Bronchial epithelial cell (primary cell): ENCODE results near the gene MEIS1. TPM values are rescaled to one million over a fixed set of nuclear protein-coding genes. Genes with fewer than 3 reads are reported as not detected.
A peak's percentile ranks its signal among the peaks of the same experiment; 100 is the strongest.

Experiments used
- DNase-seq: peaks from one replicate; pipeline ENCODE4 v3.0.0-alpha.2; 2010; ENCODE audit warnings: low read depth
- FAIRE-seq: peaks from 2 replicates; lab custom pipeline; 2011; peaks lifted over from hg19 to GRCh38; lab: Jason Lieb, UNC
- H3K27me3 ChIP-seq: 2 replicates; pipeline ENCODE4 v1.5.1; 2011; ENCODE audit warnings: low read length; ENCODE audit not compliant: control insufficient read depth, insufficient read depth
- H3K36me3 ChIP-seq: 2 replicates; pipeline ENCODE4 v1.5.1; 2011; ENCODE audit warnings: low read length; ENCODE audit not compliant: control insufficient read depth, insufficient read depth
- H3K4me3 ChIP-seq: 2 replicates; pipeline ENCODE4 v1.5.1; 2011; ENCODE audit warnings: mild to moderate bottlenecking, low read depth, low read length, control low read depth
- total RNA-seq: library from RNA; depleted of rRNA; stranded (reverse); fragments of >200 nt; gene quantifications from 2 replicates; pipeline ENCODE4 v1.2.1, GENCODE V29; 2014
- TF ChIP-seq, protein P1 (sequence below): IDR thresholded peaks from 2 replicates; pipeline ENCODE4 v1.5.1; 2011; ENCODE audit warnings: mild to moderate bottlenecking, moderate library complexity, low read length, control low read depth, inconsistent platforms; ENCODE audit not compliant: insufficient read depth, severe bottlenecking

The MEIS1 gene
- total RNA-seq, 1 donor from 2014 or later = 28.4 TPM

DNA sequence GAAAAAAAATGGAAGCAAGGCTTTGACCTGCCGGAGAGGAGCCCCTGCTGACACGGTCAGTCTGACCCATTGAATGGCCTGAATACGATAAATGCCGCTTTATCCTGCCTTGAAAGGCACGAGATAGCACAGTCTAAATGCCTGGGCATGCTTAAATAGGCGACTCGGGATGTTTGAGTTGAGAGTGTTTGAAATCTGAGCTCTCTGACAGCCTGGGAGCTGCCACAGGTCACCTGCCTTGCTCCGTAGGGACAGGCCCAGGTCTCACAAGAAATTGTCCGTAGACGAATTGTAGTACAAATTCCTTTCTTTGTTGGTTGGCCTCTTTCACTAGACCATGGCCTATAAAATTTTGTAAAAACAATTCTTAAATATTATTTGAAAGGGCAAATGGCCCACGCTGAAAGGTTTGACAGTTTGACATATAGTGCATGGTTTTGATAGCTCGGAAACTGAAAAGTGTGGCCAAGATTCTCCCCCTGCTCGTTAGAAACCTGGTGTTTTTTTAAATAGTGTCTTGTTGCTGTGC is 72.8 kb downstream of the MEIS1 start:
- TF ChIP-seq, protein P1, sequence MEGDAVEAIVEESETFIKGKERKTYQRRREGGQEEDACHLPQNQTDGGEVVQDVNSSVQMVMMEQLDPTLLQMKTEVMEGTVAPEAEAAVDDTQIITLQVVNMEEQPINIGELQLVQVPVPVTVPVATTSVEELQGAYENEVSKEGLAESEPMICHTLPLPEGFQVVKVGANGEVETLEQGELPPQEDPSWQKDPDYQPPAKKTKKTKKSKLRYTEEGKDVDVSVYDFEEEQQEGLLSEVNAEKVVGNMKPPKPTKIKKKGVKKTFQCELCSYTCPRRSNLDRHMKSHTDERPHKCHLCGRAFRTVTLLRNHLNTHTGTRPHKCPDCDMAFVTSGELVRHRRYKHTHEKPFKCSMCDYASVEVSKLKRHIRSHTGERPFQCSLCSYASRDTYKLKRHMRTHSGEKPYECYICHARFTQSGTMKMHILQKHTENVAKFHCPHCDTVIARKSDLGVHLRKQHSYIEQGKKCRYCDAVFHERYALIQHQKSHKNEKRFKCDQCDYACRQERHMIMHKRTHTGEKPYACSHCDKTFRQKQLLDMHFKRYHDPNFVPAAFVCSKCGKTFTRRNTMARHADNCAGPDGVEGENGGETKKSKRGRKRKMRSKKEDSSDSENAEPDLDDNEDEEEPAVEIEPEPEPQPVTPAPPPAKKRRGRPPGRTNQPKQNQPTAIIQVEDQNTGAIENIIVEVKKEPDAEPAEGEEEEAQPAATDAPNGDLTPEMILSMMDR = no peak
- DNase-seq = no peak
- Histone ChIP-seq H3K4me3 (no peak overlapping the region), H3K27me3 (no peaks in the 10 kb centered on the region), H3K36me3 (peaks cover 1% of the 10 kb centered on the region)
- FAIRE-seq = no peak

DNA sequence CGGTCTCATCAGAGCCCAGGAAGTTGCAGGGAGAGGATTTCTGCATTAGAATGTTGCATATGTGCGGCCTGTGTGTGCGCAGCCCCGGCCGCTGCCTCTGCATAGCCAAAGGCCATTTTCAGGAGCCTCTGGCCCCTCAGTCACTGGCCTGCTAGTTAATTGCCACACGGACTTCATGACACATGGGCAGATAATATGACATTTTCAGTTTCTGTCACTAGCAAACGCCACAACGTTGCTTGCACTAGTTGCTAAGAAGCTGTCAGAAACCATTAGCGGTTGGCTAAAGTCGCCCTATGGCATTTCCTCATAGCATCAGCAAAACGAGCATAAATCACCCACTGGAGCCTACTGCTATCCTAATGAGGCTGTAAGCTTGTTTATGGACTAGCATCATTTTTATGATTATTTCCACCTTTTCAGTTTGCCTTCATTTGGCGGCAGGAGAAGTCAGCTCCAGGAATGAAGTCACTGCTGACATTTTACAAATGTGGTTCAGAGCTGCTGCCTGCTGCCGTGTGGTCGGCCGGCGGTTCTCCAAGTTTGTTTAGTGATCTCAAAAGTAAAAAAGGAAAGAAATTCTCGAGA is 73.7 kb downstream of the MEIS1 start:
- DNase-seq = no peak
- Histone ChIP-seq H3K27me3 (no peaks in the 10 kb centered on the region), H3K36me3 (peaks cover 1% of the 10 kb centered on the region), H3K4me3 (no peak overlapping the region)
- TF ChIP-seq, protein P1 = no peak
- FAIRE-seq = no peak

DNA sequence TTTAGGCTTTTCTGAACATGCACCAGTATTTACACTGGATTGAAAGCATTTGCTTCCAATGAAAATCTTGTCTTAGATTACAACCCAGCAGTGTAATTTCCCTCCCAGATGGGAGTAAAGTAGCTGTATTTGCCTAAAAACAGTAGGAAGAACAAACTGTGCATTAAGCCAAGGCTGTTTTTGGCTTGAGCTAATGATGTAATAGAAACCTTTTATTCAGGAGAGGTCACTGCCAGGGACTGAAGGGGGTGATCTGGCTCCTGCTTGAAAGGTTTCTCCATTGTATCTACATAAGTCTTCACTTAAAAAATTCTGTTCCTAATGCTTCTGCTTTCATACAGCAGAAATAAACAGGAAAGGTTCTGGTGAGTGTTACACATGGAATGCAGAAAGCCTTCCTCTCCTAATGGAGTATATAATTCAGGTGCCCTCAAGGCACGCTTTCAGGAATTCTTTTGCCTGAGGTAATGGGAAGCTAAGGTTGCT is 74.4 kb downstream of the MEIS1 start:
- Histone ChIP-seq H3K27me3 (no peaks in the 10 kb centered on the region), H3K4me3 (no peak overlapping the region), H3K36me3 (peaks cover 1% of the 10 kb centered on the region)
- FAIRE-seq (no peak), DNase-seq (peak; percentile 75)
- TF ChIP-seq, protein P1 = no peak

DNA sequence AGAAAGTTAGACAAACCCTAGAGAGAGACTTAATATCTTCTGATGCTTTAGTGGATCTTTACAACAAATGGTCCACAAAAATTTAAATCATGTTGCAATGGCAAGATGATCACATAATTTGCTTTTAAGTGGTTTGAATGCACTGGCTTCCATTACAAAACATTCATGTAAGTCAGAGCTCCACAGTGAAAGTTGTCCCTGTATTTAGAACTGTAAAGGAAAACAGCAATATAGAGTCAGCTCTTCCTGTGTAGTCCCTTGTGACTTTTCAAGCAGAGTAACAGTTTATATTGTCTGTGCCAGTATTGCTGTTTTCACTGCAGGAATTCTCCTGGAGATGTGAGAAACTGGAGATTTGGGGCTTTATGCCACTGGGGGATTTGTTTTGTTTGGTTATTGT is 77.7 kb downstream of the MEIS1 start:
- Histone ChIP-seq H3K4me3 (no peak overlapping the region), H3K36me3 (peaks cover 1% of the 10 kb centered on the region), H3K27me3 (no peaks in the 10 kb centered on the region)
- TF ChIP-seq, protein P1 = no peak
- DNase-seq = no peak
- FAIRE-seq = no peak

DNA sequence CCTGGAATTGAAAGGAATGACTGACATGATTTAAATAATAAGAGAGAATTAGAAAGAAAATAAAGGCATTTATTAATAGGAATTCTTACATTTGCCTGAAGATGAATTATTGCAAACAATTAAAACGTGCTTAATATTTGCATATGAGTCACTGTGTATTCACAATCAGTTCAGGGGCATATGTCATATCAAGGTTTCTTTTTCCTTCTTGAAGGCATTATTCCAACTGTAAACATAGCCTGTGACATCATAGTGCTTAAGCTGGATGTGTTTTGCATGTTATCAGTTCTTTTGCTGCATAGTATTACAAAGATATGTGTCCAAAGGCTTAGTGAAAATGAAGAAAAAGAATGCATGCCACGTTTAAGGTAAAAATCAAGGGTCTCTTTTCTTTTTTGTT is 80.8 kb downstream of the MEIS1 start:
- Histone ChIP-seq H3K4me3 (no peak overlapping the region), H3K36me3 (peaks cover 4% of the 10 kb centered on the region), H3K27me3 (no peaks in the 10 kb centered on the region)
- FAIRE-seq = no peak
- TF ChIP-seq, protein P1 = no peak
- DNase-seq = peak; percentile 76
